Natural killer cell (primary cell): ENCODE data around the gene PCCA. TPM values are rescaled to one million over a fixed set of nuclear protein-coding genes. Genes with fewer than 3 reads are reported as not detected.

Experiments
- ATAC-seq, 3 donors: fragments of 150-1000 bp in 2 of 3; fragments of 200-7000 bp in 1 of 3; cut with Tn5 transposase; 1 replicate in 1 of 3; 2 replicates in 2 of 3; pipeline ENCODE4 v1.10.0; 2021; ENCODE audit warnings: mild to moderate bottlenecking in 2 of 3, moderate library complexity in 2 of 3
- DNase-seq, 2 donors: peaks; one replicate each; pipeline versions ENCODE4 v3.0.0 to v3.0.0-alpha.2; 2013 to 2021; ENCODE audit warnings: mixed read lengths in 1 of 2
- H3K27ac ChIP-seq: one replicate; pipeline ENCODE4 v1.5.1; 2013; ENCODE audit warnings: mild to moderate bottlenecking, low read length
- H3K27me3 ChIP-seq: one replicate; pipeline ENCODE4 v1.6.1; 2013; ENCODE audit warnings: low read length; ENCODE audit not compliant: control insufficient read depth, insufficient read depth
- H3K36me3 ChIP-seq: one replicate; pipeline ENCODE4 v1.6.1; 2013; ENCODE audit warnings: low read length; ENCODE audit not compliant: control insufficient read depth, insufficient read depth
- H3K4me1 ChIP-seq: one replicate; pipeline ENCODE4 v1.6.1; 2013; ENCODE audit warnings: low read length; ENCODE audit not compliant: control insufficient read depth, insufficient read depth
- H3K4me3 ChIP-seq: one replicate; pipeline ENCODE4 v1.5.1; 2013; ENCODE audit warnings: low read length
- H3K9me3 ChIP-seq: one replicate; pipeline ENCODE4 v1.6.1; 2013; ENCODE audit warnings: low read length; ENCODE audit not compliant: control insufficient read depth, insufficient read depth
- H3K27ac Mint-ChIP-seq, 2 donors: one replicate each; pipeline ENCODE4 v1.8.0; 2022; ENCODE audit warnings: mild to moderate bottlenecking in 2 of 2, mixed read lengths in 2 of 2, moderate library complexity in 1 of 2
- H3K27me3 Mint-ChIP-seq, 2 donors: one replicate each; pipeline ENCODE4 v1.8.0; 2022; ENCODE audit warnings: low read depth in 2 of 2, mixed read lengths in 2 of 2
- H3K36me3 Mint-ChIP-seq: one replicate; pipeline ENCODE4 v1.8.0; 2022; ENCODE audit warnings: mixed read lengths
- H3K4me1 Mint-ChIP-seq, 2 donors: one replicate each; pipeline ENCODE4 v1.8.0; 2022; ENCODE audit warnings: mixed read lengths in 2 of 2
- H3K4me3 Mint-ChIP-seq: one replicate; pipeline ENCODE4 v1.8.0; 2022; ENCODE audit warnings: mild to moderate bottlenecking, moderate library complexity, mixed read lengths
- H3K9me3 Mint-ChIP-seq, 2 donors: one replicate each; pipeline ENCODE4 v1.8.0; 2022; ENCODE audit warnings: mixed read lengths in 2 of 2
- WGBS: methylation state at CpG from one replicate; pipeline ENCODE4 v1.1.7; 2013; ENCODE audit warnings: missing lambda C conversion rate; ENCODE audit not compliant: insufficient coverage; 5-methylcytosine and 5-hydroxymethylcytosine counted together
- intact Hi-C: fragments of 100-400 bp; cut with micrococcal nuclease; formaldehyde crosslinking; loops from one replicate; pipeline ENCODE4 v1.14.2; 2022
- total RNA-seq, 4 donors: library from RNA; stranded (reverse); fragments of 120-200 nt in 1 of 4; gene quantifications; one replicate each; pipeline versions ENCODE4 v1.2.3 to v1.2.4, GENCODE V29; 2013 to 2022
- TF ChIP-seq, protein P1 (sequence below): fragments of 200-600 bp; IDR thresholded peaks from one replicate; pipeline ENCODE4 v1.8.0; 2022; ENCODE audit warnings: antibody characterized with exemption

Gene PCCA
- total RNA-seq, 3 donors from 2014 or later (not counting 1 experiment from before 2014, with no cell fraction given) = 25.5 to 28.5 (median 28.2) TPM

DNA sequence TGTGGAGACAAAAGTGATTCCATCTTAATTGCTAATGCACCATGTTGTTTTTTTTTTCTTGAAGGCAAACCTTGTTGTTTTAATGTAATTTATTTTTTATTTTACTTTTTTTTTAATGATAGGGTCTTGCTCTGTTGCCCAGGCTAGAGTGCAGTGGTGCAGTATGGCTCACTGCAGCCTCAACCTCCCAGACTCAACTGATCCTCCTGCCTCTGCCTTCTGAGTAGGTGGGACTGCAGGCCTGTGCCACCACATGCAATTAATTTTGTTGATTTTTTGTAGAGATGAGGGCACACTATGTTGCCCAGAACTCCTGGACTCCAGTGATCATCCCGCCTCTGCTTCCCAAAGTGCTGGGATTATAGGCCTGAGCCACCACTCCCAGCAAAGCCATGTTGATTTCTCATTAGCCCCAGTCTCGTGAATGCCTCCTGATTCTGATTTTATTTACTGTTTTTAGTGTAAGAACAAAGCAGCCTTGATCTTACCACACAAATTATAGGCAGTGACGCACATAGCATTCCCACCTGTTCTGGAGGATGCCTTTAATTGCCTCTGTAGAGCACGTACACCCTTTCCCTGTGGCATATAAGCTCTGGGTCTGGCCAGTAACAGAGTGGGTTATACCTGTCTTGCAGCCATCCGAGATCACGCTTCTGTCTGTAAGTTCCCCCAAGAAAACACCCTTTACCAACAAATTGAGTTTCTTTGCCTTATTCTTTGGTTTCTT, 349.3 kb downstream of the PCCA start:
- intact Hi-C loops = no loop called here
- Mint-ChIP-seq H3K4me3 (no peak overlapping the region), H3K36me3 (no peaks in the 10 kb centered on the region), H3K27ac (no peak overlapping the region), H3K9me3 (no peaks in the 10 kb centered on the region), H3K27me3 (no peaks in the 10 kb centered on the region), H3K4me1 (peaks cover 20 to 25% of the 10 kb centered on the region in 2 donors)
- 90% methylated on average over 6 of the region's 6 CpGs for WGBS
- ATAC-seq (no peak), DNase-seq (no peak)
- TF ChIP-seq, protein P1, sequence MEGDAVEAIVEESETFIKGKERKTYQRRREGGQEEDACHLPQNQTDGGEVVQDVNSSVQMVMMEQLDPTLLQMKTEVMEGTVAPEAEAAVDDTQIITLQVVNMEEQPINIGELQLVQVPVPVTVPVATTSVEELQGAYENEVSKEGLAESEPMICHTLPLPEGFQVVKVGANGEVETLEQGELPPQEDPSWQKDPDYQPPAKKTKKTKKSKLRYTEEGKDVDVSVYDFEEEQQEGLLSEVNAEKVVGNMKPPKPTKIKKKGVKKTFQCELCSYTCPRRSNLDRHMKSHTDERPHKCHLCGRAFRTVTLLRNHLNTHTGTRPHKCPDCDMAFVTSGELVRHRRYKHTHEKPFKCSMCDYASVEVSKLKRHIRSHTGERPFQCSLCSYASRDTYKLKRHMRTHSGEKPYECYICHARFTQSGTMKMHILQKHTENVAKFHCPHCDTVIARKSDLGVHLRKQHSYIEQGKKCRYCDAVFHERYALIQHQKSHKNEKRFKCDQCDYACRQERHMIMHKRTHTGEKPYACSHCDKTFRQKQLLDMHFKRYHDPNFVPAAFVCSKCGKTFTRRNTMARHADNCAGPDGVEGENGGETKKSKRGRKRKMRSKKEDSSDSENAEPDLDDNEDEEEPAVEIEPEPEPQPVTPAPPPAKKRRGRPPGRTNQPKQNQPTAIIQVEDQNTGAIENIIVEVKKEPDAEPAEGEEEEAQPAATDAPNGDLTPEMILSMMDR = no peak
- H3K4me1 ChIP-seq = no peaks in the 10 kb centered on the region
- no peak overlapping the region for H3K4me3 ChIP-seq
- no peaks in the 10 kb centered on the region for H3K27me3 ChIP-seq
- H3K27ac ChIP-seq = no peak overlapping the region
- no peaks in the 10 kb centered on the region for H3K9me3 ChIP-seq
- H3K36me3 ChIP-seq = no peaks in the 10 kb centered on the region

DNA sequence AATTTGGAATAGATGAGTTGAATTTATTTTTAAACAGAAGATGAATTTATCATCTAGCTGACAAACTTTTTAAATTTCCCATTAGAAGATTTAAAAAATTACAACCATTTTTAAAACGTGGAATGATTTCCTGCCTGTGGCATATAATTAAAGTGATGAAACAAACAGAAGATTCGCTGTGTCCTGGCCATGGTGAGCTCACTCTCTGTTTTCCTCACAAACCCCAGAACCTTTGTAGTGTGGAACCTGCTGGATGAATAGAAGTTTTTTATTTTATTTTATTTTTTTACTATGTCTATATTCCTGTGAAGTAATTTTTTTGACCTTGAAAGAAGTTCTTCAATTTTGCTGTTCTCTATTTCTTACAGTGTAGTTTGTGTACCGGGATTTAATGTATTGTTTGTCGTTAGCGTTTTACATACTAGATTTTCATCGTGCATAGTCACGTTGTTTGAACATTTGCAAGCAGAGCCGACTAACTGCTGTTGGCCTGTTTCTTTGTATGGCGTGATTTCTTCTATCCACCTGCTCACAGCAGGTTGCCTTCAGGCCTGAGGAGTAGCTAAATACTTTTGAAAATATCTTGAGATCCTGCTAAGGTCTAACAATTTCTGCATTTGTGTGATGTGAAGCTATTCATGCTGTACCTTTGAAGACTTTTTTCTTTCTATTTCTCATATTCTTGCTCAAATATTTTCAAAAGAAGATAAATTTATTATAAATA, 350.5 kb downstream of the PCCA start:
- Histone ChIP-seq H3K36me3 (no peaks in the 10 kb centered on the region), H3K4me3 (no peak overlapping the region), H3K4me1 (no peaks in the 10 kb centered on the region), H3K27ac (no peak overlapping the region), H3K9me3 (no peaks in the 10 kb centered on the region), H3K27me3 (no peaks in the 10 kb centered on the region)
- DNase-seq = no peak
- H3K27ac Mint-ChIP-seq = no peak overlapping the region
- no peaks in the 10 kb centered on the region for H3K27me3 Mint-ChIP-seq
- H3K4me1 Mint-ChIP-seq = peaks cover 13 to 17% of the 10 kb centered on the region in 2 donors
- ATAC-seq = no peak
- H3K36me3 Mint-ChIP-seq = no peaks in the 10 kb centered on the region
- intact Hi-C loops = no loop called here
- TF ChIP-seq, protein P1 = no peak
- 96% methylated on average over 7 of the region's 9 CpGs for WGBS
- H3K4me3 Mint-ChIP-seq = no peak overlapping the region
- H3K9me3 Mint-ChIP-seq = no peaks in the 10 kb centered on the region

DNA sequence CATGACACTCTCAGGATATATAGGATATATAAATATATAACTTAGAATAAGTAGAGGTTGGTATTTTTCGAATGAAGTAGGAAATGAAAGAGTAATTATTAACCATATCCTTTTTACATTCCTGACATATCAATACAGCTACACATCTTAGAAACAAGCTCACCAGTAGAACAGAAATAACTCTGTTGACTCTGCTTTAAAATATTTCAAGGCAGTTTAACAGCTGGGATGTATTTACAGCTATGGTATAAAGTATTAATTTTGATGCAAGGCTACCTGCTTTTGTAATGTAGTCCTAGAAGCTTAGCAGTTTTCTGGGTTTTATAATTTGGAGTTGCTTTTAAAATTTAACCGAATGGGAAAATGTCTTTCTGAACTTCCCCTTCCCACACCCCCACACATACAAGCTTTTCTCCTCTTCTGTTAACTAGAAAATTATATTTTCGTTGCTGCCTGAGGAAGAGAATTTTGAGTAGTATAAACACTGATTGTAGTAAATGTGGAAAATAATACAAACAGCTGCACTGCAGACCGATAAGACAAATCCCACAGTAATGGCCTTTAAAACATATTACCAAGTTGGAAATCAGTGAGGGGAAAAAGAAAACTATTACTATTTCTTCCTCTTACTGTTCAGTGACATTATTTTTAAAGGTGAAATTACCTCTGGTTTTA, 352.0 kb downstream of the PCCA start:
- ATAC-seq (no peak), DNase-seq (no peak)
- Histone ChIP-seq H3K4me3 (no peak overlapping the region), H3K36me3 (no peaks in the 10 kb centered on the region), H3K4me1 (no peaks in the 10 kb centered on the region), H3K9me3 (no peaks in the 10 kb centered on the region), H3K27ac (no peak overlapping the region), H3K27me3 (no peaks in the 10 kb centered on the region)
- Mint-ChIP-seq H3K36me3 (no peaks in the 10 kb centered on the region), H3K27me3 (no peaks in the 10 kb centered on the region), H3K27ac (no peak overlapping the region), H3K4me1 (peaks cover 8 to 14% of the 10 kb centered on the region in 2 donors), H3K9me3 (no peaks in the 10 kb centered on the region), H3K4me3 (no peak overlapping the region)
- TF ChIP-seq, protein P1 = no peak
- intact Hi-C loops = no loop called here
- no CpG with 5 or more reads among the region's 4 CpGs for WGBS
